H1 (cell line): ENCODE measurements around the gene KRT72. TPM values are rescaled to one million over a fixed set of nuclear protein-coding genes. Genes with fewer than 3 reads are reported as not detected.

Experiments
- CTCF ChIA-PET: fragments of 300-600 bp; sonication (Branson Sonifier 250); formaldehyde crosslinking; loops from one replicate; lab custom pipeline; 2021; ENCODE audit not compliant: partially characterized antibody; lab: Charles Lee
- POLR2A ChIA-PET: fragments of 300-600 bp; sonication (Branson Sonifier 250); formaldehyde crosslinking; loops from one replicate; lab custom pipeline; 2021; ENCODE audit warnings: inconsistent platforms; ENCODE audit not compliant: partially characterized antibody; lab: Charles Lee
- DNase-seq, 2 experiments: peaks; one replicate each; pipeline versions ENCODE4 v3.0.0 to v3.0.0-alpha.2; 2010 to 2022; ENCODE audit warnings: low spot score in 2 of 2, low read depth in 1 of 2, mixed read lengths in 1 of 2
- FAIRE-seq: peaks from 2 replicates; lab custom pipeline; 2011; peaks lifted over from hg19 to GRCh38; lab: Jason Lieb, UNC
- H2AFZ ChIP-seq: 2 replicates; pipeline ENCODE4 v1.8.1; 2012; ENCODE audit warnings: low read length, inconsistent platforms
- H2AK5ac ChIP-seq: 2 replicates; pipeline ENCODE4 v1.6.1; 2013; ENCODE audit warnings: low read depth, low read length
- H2BK120ac ChIP-seq: replicated peaks from 2 replicates; pipeline ENCODE3; 2013; ENCODE audit warnings: low read depth, low read length, inconsistent platforms
- H2BK12ac ChIP-seq: 2 replicates; pipeline ENCODE4 v1.6.1; 2013; ENCODE audit warnings: low read depth, low read length
- H2BK15ac ChIP-seq: 2 replicates; pipeline ENCODE4 v1.6.1; 2013; ENCODE audit warnings: low read length
- H2BK20ac ChIP-seq: 2 replicates; pipeline ENCODE4 v1.6.1; 2013; ENCODE audit warnings: low read length
- H2BK5ac ChIP-seq: 2 replicates; pipeline ENCODE4 v1.6.1; 2013; ENCODE audit warnings: low read depth, low read length
- H3K14ac ChIP-seq: 2 replicates; pipeline ENCODE4 v1.6.1; 2013; ENCODE audit warnings: inconsistent platforms; ENCODE audit not compliant: insufficient read length
- H3K18ac ChIP-seq: 2 replicates; pipeline ENCODE4 v1.6.1; 2013; ENCODE audit warnings: low read length; ENCODE audit errors: extremely low read depth
- H3K23ac ChIP-seq: 2 replicates; pipeline ENCODE4 v1.6.1; 2013; ENCODE audit warnings: inconsistent platforms; ENCODE audit not compliant: insufficient read length
- H3K23me2 ChIP-seq: 2 replicates; pipeline ENCODE4 v1.6.1; 2013; ENCODE audit warnings: low read depth, low read length
- H3K27ac ChIP-seq: 2 replicates; pipeline ENCODE4 v1.6.1; 2011; ENCODE audit warnings: low read depth, low read length, inconsistent platforms
- H3K27me3 ChIP-seq, 4 experiments: replicated peaks in 1 of 4; 1 replicate in 1 of 4; 2 replicates in 3 of 4; pipeline versions ENCODE4 v1.6.1 to v1.8.1; 2011 to 2013; ENCODE audit warnings: low read length in 3 of 4, mild to moderate bottlenecking in 3 of 4, inconsistent platforms in 2 of 4, mixed read lengths in 2 of 4, moderate library complexity in 1 of 4; ENCODE audit not compliant: control insufficient read depth in 3 of 4, insufficient read depth in 3 of 4; ENCODE audit errors: extremely low read depth in 1 of 4
- H3K36me3 ChIP-seq, 4 experiments: 2 replicates each; pipeline versions ENCODE4 v1.6.1 to v1.8.1; 2011 to 2013; ENCODE audit warnings: mild to moderate bottlenecking in 4 of 4, low read length in 3 of 4, moderate library complexity in 2 of 4, control low read depth in 1 of 4, inconsistent platforms in 1 of 4; ENCODE audit not compliant: insufficient read depth in 4 of 4, control insufficient read depth in 2 of 4
- H3K4ac ChIP-seq: replicated peaks from 2 replicates; pipeline ENCODE3; 2013; ENCODE audit warnings: low read length, low read depth, mixed read lengths, inconsistent platforms; ENCODE audit not compliant: insufficient read length
- H3K4me1 ChIP-seq, 4 experiments: replicated peaks in 1 of 4; 1 replicate in 1 of 4; 2 replicates in 3 of 4; pipeline versions ENCODE4 v1.6.1 to v1.8.1; 2011 to 2013; ENCODE audit warnings: low read length in 3 of 4, inconsistent platforms in 2 of 4, mixed read lengths in 1 of 4; ENCODE audit not compliant: insufficient read depth in 4 of 4, control insufficient read depth in 3 of 4
- H3K4me2 ChIP-seq, 2 experiments: 2 replicates each; pipeline versions ENCODE4 v1.6.1 to v1.8.1; 2011 to 2013; ENCODE audit warnings: low read depth in 2 of 2, low read length in 2 of 2, control low read depth in 1 of 2, inconsistent platforms in 1 of 2, mild to moderate bottlenecking in 1 of 2; ENCODE audit not compliant: insufficient read depth in 1 of 2
- H3K4me3 ChIP-seq, 4 experiments: fragments of 200-600, 300-600 bp in 1 of 4; sonication (generic), shearing (Covaris generic), sonication (Bioruptor Twin) in 1 of 4; 2 replicates each; pipeline versions ENCODE4 v1.5.1 to v1.8.1; 2011 to 2016; ENCODE audit warnings: low read length in 4 of 4, low read depth in 3 of 4, control low read depth in 2 of 4, inconsistent platforms in 2 of 4, mild to moderate bottlenecking in 2 of 4, mixed read lengths in 1 of 4, moderate library complexity in 1 of 4; ENCODE audit not compliant: insufficient read depth in 2 of 4; ENCODE audit errors: extremely low read depth in 1 of 4
- H3K56ac ChIP-seq: replicated peaks from 2 replicates; pipeline ENCODE3; 2013; ENCODE audit warnings: low read depth, mild to moderate bottlenecking, mixed read lengths, low read length, inconsistent platforms; ENCODE audit not compliant: insufficient read length
- H3K79me1 ChIP-seq: 2 replicates; pipeline ENCODE4 v1.6.1; 2013; ENCODE audit warnings: low read depth, low read length, control low read depth
- H3K79me2 ChIP-seq, 2 experiments: 2 replicates each; pipeline versions ENCODE4 v1.6.1 to v1.8.1; 2012 to 2013; ENCODE audit warnings: low read length in 2 of 2, mild to moderate bottlenecking in 2 of 2, inconsistent platforms in 1 of 2; ENCODE audit not compliant: insufficient read depth in 2 of 2, control insufficient read depth in 1 of 2
- H3K9ac ChIP-seq, 4 experiments: replicated peaks in 1 of 4; 1 replicate in 1 of 4; 2 replicates in 3 of 4; pipeline versions ENCODE4 v1.6.1 to v1.8.1; 2011 to 2013; ENCODE audit warnings: low read depth in 3 of 4, low read length in 3 of 4, control low read depth in 2 of 4, mild to moderate bottlenecking in 2 of 4, moderate library complexity in 2 of 4, inconsistent platforms in 1 of 4; ENCODE audit errors: extremely low read depth in 1 of 4
- H3K9me3 ChIP-seq, 2 experiments: 2 replicates each; pipeline versions ENCODE4 v1.6.1 to v1.8.1; 2012 to 2013; ENCODE audit warnings: mild to moderate bottlenecking in 2 of 2, moderate library complexity in 2 of 2, control low read depth in 1 of 2, inconsistent platforms in 1 of 2, low read depth in 1 of 2, low read length in 1 of 2, mixed read lengths in 1 of 2; ENCODE audit not compliant: insufficient read depth in 2 of 2
- H4K20me1 ChIP-seq, 2 experiments: replicated peaks in 1 of 2; 2 replicates each; pipeline versions ENCODE3 to v1.8.1; 2011 to 2013; ENCODE audit warnings: inconsistent platforms in 2 of 2, low read length in 2 of 2, mild to moderate bottlenecking in 1 of 2; ENCODE audit not compliant: insufficient read depth in 2 of 2, control insufficient read depth in 1 of 2
- H4K5ac ChIP-seq: 2 replicates; pipeline ENCODE4 v1.6.1; 2013; ENCODE audit warnings: low read length, low read depth, mixed read lengths, inconsistent platforms; ENCODE audit not compliant: insufficient read length
- H4K8ac ChIP-seq: 2 replicates; pipeline ENCODE4 v1.8.0; 2013; ENCODE audit warnings: mild to moderate bottlenecking, moderate library complexity, low read length, inconsistent platforms; ENCODE audit not compliant: insufficient read depth; ENCODE audit errors: extremely low read depth
- H4K91ac ChIP-seq: replicated peaks from 2 replicates; pipeline ENCODE3; 2013; ENCODE audit warnings: low read length, mixed read lengths, inconsistent platforms; ENCODE audit not compliant: insufficient read length
- BCL11A ChIP-seq, 2 experiments: IDR thresholded peaks; one replicate each; pipeline ENCODE4 v1.6.1; 2011; ENCODE audit warnings: low read depth in 2 of 2, low read length in 2 of 2, mild to moderate bottlenecking in 2 of 2
- CHD2 ChIP-seq: IDR thresholded peaks from 2 replicates; pipeline ENCODE4 v1.6.1; 2012; ENCODE audit warnings: low read length, improper control_type of control experiment
- CREB1 ChIP-seq: IDR thresholded peaks from 2 replicates; pipeline ENCODE4 v1.6.1; 2012; ENCODE audit warnings: inconsistent platforms
- GABPA ChIP-seq: IDR thresholded peaks from 2 replicates; pipeline ENCODE4 v1.6.1; 2011; ENCODE audit warnings: mild to moderate bottlenecking, low read length, moderate library complexity, borderline replicate concordance; ENCODE audit not compliant: insufficient read depth
- POLR2AphosphoS5 ChIP-seq: IDR thresholded peaks from 2 replicates; pipeline ENCODE4 v1.6.1; 2011; ENCODE audit warnings: low read depth, low read length
- RAD21 ChIP-seq, 2 experiments: IDR thresholded peaks in 1 of 2; conservative IDR thresholded peaks in 1 of 2; 2 replicates each; pipeline ENCODE4 v1.6.1; 2011; ENCODE audit warnings: low read depth in 2 of 2, low read length in 2 of 2, improper control_type of control experiment in 1 of 2, inconsistent platforms in 1 of 2, mild to moderate bottlenecking in 1 of 2, moderate library complexity in 1 of 2
- RXRA ChIP-seq: IDR thresholded peaks from 2 replicates; pipeline ENCODE4 v1.6.1; 2011; ENCODE audit warnings: low read depth, mild to moderate bottlenecking, low read length, moderate library complexity; ENCODE audit not compliant: insufficient read depth
- SAP30 ChIP-seq: fragments of 300-600 bp; sonication (generic); IDR thresholded peaks from 2 replicates; pipeline ENCODE4 v1.7.1; 2012; ENCODE audit warnings: low read length, moderate library complexity, mild to moderate bottlenecking, inconsistent platforms; ENCODE audit not compliant: insufficient read depth, insufficient replicate concordance
- TAF7 ChIP-seq: optimal IDR thresholded peaks from 2 replicates; pipeline ENCODE3; 2011; ENCODE audit warnings: low read depth, mild to moderate bottlenecking, inconsistent platforms, low read length, moderate library complexity, borderline replicate concordance
- TCF12 ChIP-seq: IDR thresholded peaks from 2 replicates; pipeline ENCODE4 v1.6.1; 2011; ENCODE audit warnings: low read depth, mild to moderate bottlenecking, low read length
- YY1 ChIP-seq: IDR thresholded peaks from 2 replicates; pipeline ENCODE4 v1.6.1; 2011; ENCODE audit warnings: low read depth, mild to moderate bottlenecking, low read length
- WGBS, 2 experiments: shearing (Covaris generic) in 1 of 2; methylation state at CpG; one replicate each; pipeline versions ENCODE4 v1.1.6 to v1.1.7; 2013 to 2015; ENCODE audit warnings: low lambda C conversion rate in 2 of 2, mixed read lengths in 2 of 2, inconsistent platforms in 1 of 2, low coverage in 1 of 2, missing lambda C conversion rate in 1 of 2; ENCODE audit not compliant: insufficient replicate concordance in 2 of 2, insufficient coverage in 1 of 2, insufficient read length in 1 of 2; ENCODE audit errors: extremely low coverage in 1 of 2, missing lambda C conversion rate in 1 of 2; 5-methylcytosine and 5-hydroxymethylcytosine counted together
- polyA plus RNA-seq, 7 experiments: library from polyadenylated mRNA; depleted of rRNA in 3 of 7; stranded (reverse) in 5 of 7; unstranded in 2 of 7; fragments of >200 nt in 5 of 7; fragments of 200-250 nt in 2 of 7; gene quantifications; 1 replicate in 5 of 7; 2 replicates in 1 of 7; 4 replicates in 1 of 7; pipeline versions ENCODE4 v1.2.1 to v1.2.3, GENCODE V29; 2011 to 2013; ENCODE audit warnings: missing spikeins in 2 of 7, mixed read lengths in 2 of 7
- total RNA-seq: library from RNA; stranded (reverse); fragmentation: NEBNext Ultra II Directional; extraction: Animal tissue kit (Norgen Biotek cat#: 25700); gene quantifications from 2 replicates; pipeline ENCODE4 v1.2.1, GENCODE V29; 2021
- TF ChIP-seq, protein P1 (sequence below): IDR thresholded peaks from 2 replicates; pipeline ENCODE4 v1.6.1; 2012; ENCODE audit warnings: low read length, inconsistent platforms
- TF ChIP-seq, protein P2 (sequence below): IDR thresholded peaks from 2 replicates; pipeline ENCODE4 v1.6.1; 2012; ENCODE audit warnings: inconsistent platforms

Gene KRT72
- total and polyA plus RNA-seq, 2 of the 8 experiments (the other 6 are each of a cell fraction or from before 2014, with no cell fraction given): not detected

DNA sequence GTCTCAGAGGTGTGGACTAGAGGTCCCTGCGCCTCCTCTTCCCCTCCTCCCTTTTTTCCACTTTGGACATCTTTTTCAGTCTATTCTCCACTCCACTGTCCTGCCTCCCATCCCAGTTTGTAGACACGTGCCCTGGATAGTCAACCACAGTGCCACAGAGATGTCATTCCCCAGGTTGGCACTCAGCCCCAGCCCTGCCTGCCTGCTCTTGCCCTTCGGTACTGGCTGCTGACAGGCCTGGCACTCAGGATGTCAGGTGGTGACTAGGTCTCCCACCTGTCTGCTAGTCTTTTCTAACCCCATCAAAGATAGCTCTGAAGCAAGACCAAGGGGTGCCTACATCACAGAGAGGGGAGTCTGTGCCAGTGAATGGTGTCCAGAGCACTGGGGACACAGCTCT, 64.2 kb downstream of the KRT72 start:
- Histone ChIP-seq H3K23ac (no peak overlapping the region), H3K4me3 (no peak overlapping the region), H4K8ac (no peak overlapping the region), H3K4me1 (no peaks in the 10 kb centered on the region), H3K27ac (no peak overlapping the region), H2BK15ac (no peak overlapping the region), H3K36me3 (no peaks in the 10 kb centered on the region), H2AFZ (no peak overlapping the region), H2BK20ac (no peak overlapping the region), H3K27me3 (no peaks in the 10 kb centered on the region), H3K4ac (no peak overlapping the region), H3K56ac (no peak overlapping the region), H4K20me1 (no peaks in the 10 kb centered on the region), H3K79me2 (no peaks in the 10 kb centered on the region), H3K79me1 (no peaks in the 10 kb centered on the region), H3K18ac (no peak overlapping the region), H2AK5ac (no peak overlapping the region), H2BK5ac (no peak overlapping the region), H3K14ac (no peak overlapping the region), H3K4me2 (no peak overlapping the region), H3K9ac (no peak overlapping the region), H3K23me2 (no peaks in the 10 kb centered on the region), H4K91ac (no peak overlapping the region), H2BK12ac (no peak overlapping the region), H3K9me3 (no peaks in the 10 kb centered on the region), H2BK120ac (no peak overlapping the region), H4K5ac (no peak overlapping the region)
- WGBS, 2 experiments: 95% methylated on average over 3 of the region's 3 CpGs; no CpG with 5 or more reads in 1 of the 2 experiments
- ChIA-PET POLR2A (no interaction called here), CTCF (interaction anchor here (0.8 to 4.9 kb wide), 7 partner anchors 13 to 154 kb away, joined by 3 to 19 read pairs (median 3); partner anchors contain the start of genes KRT5 and KRT71)
- DNase-seq: no peak
- FAIRE-seq: no peak
- TF ChIP-seq, protein P1, sequence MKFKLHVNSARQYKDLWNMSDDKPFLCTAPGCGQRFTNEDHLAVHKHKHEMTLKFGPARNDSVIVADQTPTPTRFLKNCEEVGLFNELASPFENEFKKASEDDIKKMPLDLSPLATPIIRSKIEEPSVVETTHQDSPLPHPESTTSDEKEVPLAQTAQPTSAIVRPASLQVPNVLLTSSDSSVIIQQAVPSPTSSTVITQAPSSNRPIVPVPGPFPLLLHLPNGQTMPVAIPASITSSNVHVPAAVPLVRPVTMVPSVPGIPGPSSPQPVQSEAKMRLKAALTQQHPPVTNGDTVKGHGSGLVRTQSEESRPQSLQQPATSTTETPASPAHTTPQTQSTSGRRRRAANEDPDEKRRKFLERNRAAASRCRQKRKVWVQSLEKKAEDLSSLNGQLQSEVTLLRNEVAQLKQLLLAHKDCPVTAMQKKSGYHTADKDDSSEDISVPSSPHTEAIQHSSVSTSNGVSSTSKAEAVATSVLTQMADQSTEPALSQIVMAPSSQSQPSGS: no peak
- no peak for TF ChIP-seq YY1
- TF ChIP-seq GABPA: no peak
- TF ChIP-seq CHD2: no peak
- TF ChIP-seq BCL11A (IDR thresholded peaks at IDR 0.05; ENCODE audit: low read depth in 2 of 2, low read length in 2 of 2): no peak
- no peak for TF ChIP-seq RXRA
- TF ChIP-seq TAF7: no peak
- no peak for TF ChIP-seq RAD21 (IDR thresholded peaks at IDR 0.05 in 1 of 2, conservative IDR thresholded peaks at IDR 0.05 in 1 of 2; ENCODE audit: low read depth in 2 of 2, low read length in 2 of 2)
- TF ChIP-seq TCF12: no peak
- no peak for TF ChIP-seq POLR2AphosphoS5
- TF ChIP-seq SAP30: no peak
- TF ChIP-seq, protein P2, sequence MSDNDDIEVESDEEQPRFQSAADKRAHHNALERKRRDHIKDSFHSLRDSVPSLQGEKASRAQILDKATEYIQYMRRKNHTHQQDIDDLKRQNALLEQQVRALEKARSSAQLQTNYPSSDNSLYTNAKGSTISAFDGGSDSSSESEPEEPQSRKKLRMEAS: no peak
- TF ChIP-seq CREB1: no peak
